K562 treated with DMSO at 1 percent for 24 hours (cell line): Measurements from ENCODE around the gene CYP4F2. TPM values are rescaled to one million over a fixed set of nuclear protein-coding genes. Genes with fewer than 3 reads are reported as not detected.

Experiments used
- total RNA-seq: library from RNA; unstranded; fragments of 300-600 nt; gene quantifications from 2 replicates; pipeline ENCODE4 v1.2.3, GENCODE V29; 2022; ENCODE audit warnings: low read depth; ENCODE audit not compliant: insufficient read depth

The CYP4F2 gene
- total RNA-seq: 0.31 and 1.6 TPM in 2 replicates

DNA sequence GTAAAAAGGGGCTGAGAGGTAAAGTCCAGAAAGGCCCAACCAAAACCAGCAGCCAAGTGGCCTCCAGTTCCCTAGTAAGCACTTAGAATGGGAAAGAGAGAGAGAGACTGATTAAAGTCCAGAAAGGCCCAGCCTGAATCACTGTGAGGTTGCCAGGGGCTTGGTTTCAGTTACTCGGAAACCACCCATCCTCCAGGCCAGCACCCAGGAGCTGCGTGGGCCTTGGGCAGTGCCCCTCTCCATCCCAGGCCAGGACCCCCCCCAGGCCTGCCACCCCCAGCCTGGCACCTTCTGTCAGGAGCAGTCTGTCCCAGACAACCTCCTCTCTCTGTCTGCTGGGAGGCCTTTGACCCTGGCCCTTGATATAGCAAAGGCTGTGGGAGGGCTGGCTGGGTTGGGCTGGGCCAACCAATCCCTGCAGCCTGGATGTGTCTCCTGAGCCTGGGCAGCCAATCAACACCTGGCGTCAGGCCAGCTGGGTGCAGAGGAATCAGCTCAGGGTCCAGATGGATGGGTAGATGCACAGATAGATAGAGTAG is at the start of gene CYP4F2:
Gene CYP4F2 (minus strand): TSS at position 337 of the 539 bp plus-strand sequence. CDS start 463 bp downstream, outside the sequence.

GRCh38 chr19:15934332-15935078 is 36.6 kb upstream of the CYP4F2 start, which contains the start of gene CYP4F11:
Gene CYP4F11, minus strand, starts transcription at chr19:15934529. Its CDS starts 121 bp downstream, at chr19:15934408.

Other genes starting within 250 kb of the CYP4F2 start
- 0.12 TPM in 1 of 2 replicates, not detected in the other for gene CYP4F12, start 225.0 kb downstream of the CYP4F2 start, total RNA-seq
- gene OR10H2, start 170.1 kb downstream of the CYP4F2 start, total RNA-seq: not detected in 2 replicates
- not detected in 2 replicates for gene OR10H3, start 160.1 kb downstream of the CYP4F2 start, total RNA-seq
- gene OR10H5, start 110.4 kb downstream of the CYP4F2 start, total RNA-seq: not detected in 2 replicates
- not detected in 2 replicates for gene OR10H1, start 82.4 kb downstream of the CYP4F2 start, total RNA-seq
- gene CYP4F11, start 36.5 kb upstream of the CYP4F2 start, total RNA-seq: not detected in 2 replicates
- not detected in 2 replicates for gene OR10H4, start 50.9 kb upstream of the CYP4F2 start, total RNA-seq
- gene TPM4, start 178.4 kb upstream of the CYP4F2 start, total RNA-seq: 101 and 107 TPM in 2 replicates
- gene RAB8A, start 213.8 kb upstream of the CYP4F2 start, total RNA-seq: 30.6 and 33.1 TPM in 2 replicates
- gene HSH2D, start 245.6 kb upstream of the CYP4F2 start, total RNA-seq: 0.44 and 0.54 TPM in 2 replicates